Measurements from ENCODE around the gene ADO. TPM values are rescaled to one million over a fixed set of nuclear protein-coding genes. Genes with fewer than 3 reads are reported as not detected.
A peak's percentile ranks its signal among the peaks of the same experiment; 100 is the strongest.

Gene ADO
- total and polyA plus RNA-seq, 9 of the 15 experiments (the other 6 are each of a cell fraction or from before 2014, with no cell fraction given), result 3.0 to 20.0 (median 16.1) TPM

DNA sequence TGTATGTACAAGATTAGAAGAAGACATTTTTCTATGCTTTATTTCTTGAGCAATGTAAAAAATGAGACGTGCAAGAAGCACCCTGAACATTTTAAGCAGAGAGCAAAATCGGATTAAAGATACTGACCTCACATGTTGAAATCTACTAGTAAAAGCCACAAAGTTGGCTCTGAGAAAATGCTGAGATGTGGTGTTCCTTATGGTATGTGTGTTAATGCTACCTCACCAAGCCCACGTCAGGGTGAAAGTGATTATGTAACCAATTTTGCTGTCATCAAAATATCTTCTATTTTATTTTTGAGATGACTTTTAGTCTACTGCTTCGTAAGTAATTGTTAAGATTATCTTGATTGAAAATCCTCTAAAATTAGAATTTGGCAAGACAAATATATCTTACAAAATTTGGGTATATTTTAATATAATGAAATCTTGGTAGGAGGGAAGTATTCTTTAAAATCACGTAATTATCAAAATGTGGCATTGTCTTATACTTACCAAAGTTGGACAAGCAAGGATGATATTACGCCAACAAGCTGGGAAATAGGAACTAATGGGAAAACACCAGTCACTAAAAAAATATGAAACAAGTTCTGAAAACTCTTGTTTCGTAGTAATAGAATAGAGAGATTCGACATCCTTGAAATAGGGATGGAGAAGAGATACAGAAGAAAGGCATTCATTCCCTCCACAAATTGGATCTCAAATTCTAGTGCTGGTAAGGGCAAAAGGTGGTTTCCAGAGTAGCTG, 5.8 kb downstream of the ADO start:
- Histone ChIP-seq H3K9me1 (ENCODE audit: control insufficient read depth, insufficient read depth, low read length) (peaks cover 3% of the 10 kb centered on the region), H3K9ac (ENCODE audit: insufficient read depth in 1 of 2, low read depth in 2 of 2, low read length in 2 of 2) (no peak overlapping the region), H2AFZ (ENCODE audit: low read depth, low read length) (no peak overlapping the region), H3K4me2 (ENCODE audit: insufficient read depth, low read length) (no peak overlapping the region), H4K20me1 (replicated peaks; ENCODE audit: control insufficient read depth, insufficient read depth, low read length) (peaks cover 15% of the 10 kb centered on the region), H3K27me3 (ENCODE audit: control insufficient read depth in 2 of 2, insufficient read depth in 2 of 2, low read length in 2 of 2) (peaks cover 12 to 29% of the 10 kb centered on the region in 2 experiments; a peak in 4 of 5 replicates), H3K27ac (ENCODE audit: extremely low read depth, low read depth, low read length) (no peak overlapping the region), H3K79me2 (ENCODE audit: control insufficient read depth, insufficient read depth, low read length) (peaks cover 32% of the 10 kb centered on the region), H3K9me3 (replicated peaks; ENCODE audit: control insufficient read depth, insufficient read depth, low read depth, low read length) (no peaks in the 10 kb centered on the region), H3K36me3 (ENCODE audit: control insufficient read depth, insufficient read depth, low read length) (peaks cover 30% of the 10 kb centered on the region), H3K4me1 (replicated peaks in 1 of 2; ENCODE audit: control insufficient read depth in 2 of 2, insufficient read depth in 2 of 2, low read length in 2 of 2) (peaks cover 13 to 20% of the 10 kb centered on the region in 2 experiments; a peak in 4 of 5 replicates), H3K4me3 (no peak overlapping the region)
- ChIA-PET POLR2A (interaction anchor here (0.7 kb wide), 1 partner anchor 33 kb away, joined by 3 read pairs; no protein-coding TSS in a partner anchor), CTCF (ENCODE audit: low intra/inter-chr PET ratio) (no interaction called here)
- FAIRE-seq (peak; percentile 46), ATAC-seq (no peak), DNase-seq (ENCODE audit: extremely low read depth in 1 of 4, low spot score in 3 of 4) (no peak)
- intact Hi-C loops (cut with micrococcal nuclease), result no loop called here
- TF ChIP-seq, protein P1, sequence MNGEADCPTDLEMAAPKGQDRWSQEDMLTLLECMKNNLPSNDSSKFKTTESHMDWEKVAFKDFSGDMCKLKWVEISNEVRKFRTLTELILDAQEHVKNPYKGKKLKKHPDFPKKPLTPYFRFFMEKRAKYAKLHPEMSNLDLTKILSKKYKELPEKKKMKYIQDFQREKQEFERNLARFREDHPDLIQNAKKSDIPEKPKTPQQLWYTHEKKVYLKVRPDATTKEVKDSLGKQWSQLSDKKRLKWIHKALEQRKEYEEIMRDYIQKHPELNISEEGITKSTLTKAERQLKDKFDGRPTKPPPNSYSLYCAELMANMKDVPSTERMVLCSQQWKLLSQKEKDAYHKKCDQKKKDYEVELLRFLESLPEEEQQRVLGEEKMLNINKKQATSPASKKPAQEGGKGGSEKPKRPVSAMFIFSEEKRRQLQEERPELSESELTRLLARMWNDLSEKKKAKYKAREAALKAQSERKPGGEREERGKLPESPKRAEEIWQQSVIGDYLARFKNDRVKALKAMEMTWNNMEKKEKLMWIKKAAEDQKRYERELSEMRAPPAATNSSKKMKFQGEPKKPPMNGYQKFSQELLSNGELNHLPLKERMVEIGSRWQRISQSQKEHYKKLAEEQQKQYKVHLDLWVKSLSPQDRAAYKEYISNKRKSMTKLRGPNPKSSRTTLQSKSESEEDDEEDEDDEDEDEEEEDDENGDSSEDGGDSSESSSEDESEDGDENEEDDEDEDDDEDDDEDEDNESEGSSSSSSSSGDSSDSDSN (IDR thresholded peaks at IDR 0.05; ENCODE audit: borderline replicate concordance in 1 of 2, low read depth in 2 of 2, low read length in 2 of 2), result no peak
- no peak for TF ChIP-seq RBM34 (IDR thresholded peaks at IDR 0.05; ENCODE audit: borderline replicate concordance, insufficient read depth, low read length)
- no peak for TF ChIP-seq MAZ (CRISPR knock-in tag; conservative IDR thresholded peaks at IDR 0.05 in 1 of 2, IDR thresholded peaks at IDR 0.05 in 1 of 2)
- no peak for TF ChIP-seq TCF3 (CRISPR knock-in tag; IDR thresholded peaks at IDR 0.05)
- TF ChIP-seq MED1 (CRISPR knock-in tag; IDR thresholded peaks at IDR 0.05; ENCODE audit: borderline replicate concordance), result no peak
- TF ChIP-seq FOS (IDR thresholded peaks at IDR 0.05; ENCODE audit: extremely low read depth, insufficient read length), result no peak
- no peak for TF ChIP-seq CHD2 (IDR thresholded peaks at IDR 0.05; ENCODE audit: low read depth, low read length)
- no peak for TF ChIP-seq ETS1 (conservative IDR thresholded peaks at IDR 0.05; ENCODE audit: control insufficient read depth, low read depth, low read length)
- TF ChIP-seq ZNF444 (CRISPR knock-in tag; IDR thresholded peaks at IDR 0.05), result no peak
- TF ChIP-seq, protein P2, sequence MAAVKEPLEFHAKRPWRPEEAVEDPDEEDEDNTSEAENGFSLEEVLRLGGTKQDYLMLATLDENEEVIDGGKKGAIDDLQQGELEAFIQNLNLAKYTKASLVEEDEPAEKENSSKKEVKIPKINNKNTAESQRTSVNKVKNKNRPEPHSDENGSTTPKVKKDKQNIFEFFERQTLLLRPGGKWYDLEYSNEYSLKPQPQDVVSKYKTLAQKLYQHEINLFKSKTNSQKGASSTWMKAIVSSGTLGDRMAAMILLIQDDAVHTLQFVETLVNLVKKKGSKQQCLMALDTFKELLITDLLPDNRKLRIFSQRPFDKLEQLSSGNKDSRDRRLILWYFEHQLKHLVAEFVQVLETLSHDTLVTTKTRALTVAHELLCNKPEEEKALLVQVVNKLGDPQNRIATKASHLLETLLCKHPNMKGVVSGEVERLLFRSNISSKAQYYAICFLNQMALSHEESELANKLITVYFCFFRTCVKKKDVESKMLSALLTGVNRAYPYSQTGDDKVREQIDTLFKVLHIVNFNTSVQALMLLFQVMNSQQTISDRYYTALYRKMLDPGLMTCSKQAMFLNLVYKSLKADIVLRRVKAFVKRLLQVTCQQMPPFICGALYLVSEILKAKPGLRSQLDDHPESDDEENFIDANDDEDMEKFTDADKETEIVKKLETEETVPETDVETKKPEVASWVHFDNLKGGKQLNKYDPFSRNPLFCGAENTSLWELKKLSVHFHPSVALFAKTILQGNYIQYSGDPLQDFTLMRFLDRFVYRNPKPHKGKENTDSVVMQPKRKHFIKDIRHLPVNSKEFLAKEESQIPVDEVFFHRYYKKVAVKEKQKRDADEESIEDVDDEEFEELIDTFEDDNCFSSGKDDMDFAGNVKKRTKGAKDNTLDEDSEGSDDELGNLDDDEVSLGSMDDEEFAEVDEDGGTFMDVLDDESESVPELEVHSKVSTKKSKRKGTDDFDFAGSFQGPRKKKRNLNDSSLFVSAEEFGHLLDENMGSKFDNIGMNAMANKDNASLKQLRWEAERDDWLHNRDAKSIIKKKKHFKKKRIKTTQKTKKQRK (IDR thresholded peaks at IDR 0.05; ENCODE audit: borderline replicate concordance, low read depth, low read length), result no peak
- TF ChIP-seq NR2F6 (CRISPR knock-in tag; IDR thresholded peaks at IDR 0.05), result no peak
- no peak for TF ChIP-seq ZNF507 (tag; conservative IDR thresholded peaks at IDR 0.05)
- TF ChIP-seq SIN3B (IDR thresholded peaks at IDR 0.05; ENCODE audit: low read depth), result no peak
- BruUV-seq (replicated peaks), result no TSS peak
- in situ Hi-C loops (cut with MboI), result no loop called here
- 87% methylated on average over 8 of the region's 8 CpGs for WGBS (ENCODE audit: insufficient coverage, low coverage, missing lambda C conversion rate)

Data from K562 (cell line).